ENCODE results near the gene GABRG3. TPM values are rescaled to one million over a fixed set of nuclear protein-coding genes. Genes with fewer than 3 reads are reported as not detected.

The GABRG3 gene
- polyA plus RNA-seq, 1 donor: 0.57 TPM

GRCh38 chr15:27037501-27037900 is 66.5 kb downstream of the GABRG3 start:
- no peaks in the 10 kb centered on the region for H3K9me3 ChIP-seq (ENCODE audit: control insufficient read depth, low read depth, low read length)
- H3K4me3 ChIP-seq (ENCODE audit: low read length): no peak overlapping the region
- no peaks in the 10 kb centered on the region for H3K36me3 ChIP-seq (ENCODE audit: control insufficient read depth, insufficient read depth, low read length)
- no peak overlapping the region for H3K27ac ChIP-seq (ENCODE audit: low read length)
- peaks cover 27% of the 10 kb centered on the region for H3K4me1 ChIP-seq (ENCODE audit: control insufficient read depth, insufficient read depth, low read length)
- DNase-seq: peak; percentile 68 to 88
- H3K27me3 ChIP-seq (ENCODE audit: control insufficient read depth, insufficient read depth, low read length): no peaks in the 10 kb centered on the region
- WGBS (ENCODE audit: insufficient coverage, low lambda C conversion rate): no CpG with 5 or more reads among the region's 2 CpGs

GRCh38 chr15:27039152-27039551 is 68.2 kb downstream of the GABRG3 start:
- no peak for DNase-seq
- no CpG with 5 or more reads among the region's 3 CpGs for WGBS (ENCODE audit: insufficient coverage, low lambda C conversion rate)
- H3K9me3 ChIP-seq (ENCODE audit: control insufficient read depth, low read depth, low read length): no peaks in the 10 kb centered on the region

GRCh38 chr15:27042230-27042629 is 71.2 kb downstream of the GABRG3 start:
- Histone ChIP-seq H3K36me3 (ENCODE audit: control insufficient read depth, insufficient read depth, low read length) (no peaks in the 10 kb centered on the region), H3K4me3 (ENCODE audit: low read length) (no peak overlapping the region), H3K27me3 (ENCODE audit: control insufficient read depth, insufficient read depth, low read length) (no peaks in the 10 kb centered on the region), H3K27ac (ENCODE audit: low read length) (no peak overlapping the region), H3K4me1 (ENCODE audit: control insufficient read depth, insufficient read depth, low read length) (peaks cover 16% of the 10 kb centered on the region), H3K9me3 (ENCODE audit: control insufficient read depth, low read depth, low read length) (no peaks in the 10 kb centered on the region)
- DNase-seq: no peak
- WGBS (ENCODE audit: insufficient coverage, low lambda C conversion rate): no CpG with 5 or more reads among the region's 13 CpGs

More at GRCh38 chr15:27039152-27039551, 68.2 kb downstream of the GABRG3 start:
- Histone ChIP-seq H3K27ac (ENCODE audit: low read length) (no peak overlapping the region), H3K4me3 (ENCODE audit: low read length) (no peak overlapping the region), H3K27me3 (ENCODE audit: control insufficient read depth, insufficient read depth, low read length) (no peaks in the 10 kb centered on the region), H3K4me1 (ENCODE audit: control insufficient read depth, insufficient read depth, low read length) (peaks cover 27% of the 10 kb centered on the region), H3K36me3 (ENCODE audit: control insufficient read depth, insufficient read depth, low read length) (no peaks in the 10 kb centered on the region)

- Histone ChIP-seq H3K9me3 (ENCODE audit: control insufficient read depth, low read depth, low read length) (no peaks in the 10 kb centered on the region), H3K36me3 (ENCODE audit: control insufficient read depth, insufficient read depth, low read length) (no peaks in the 10 kb centered on the region), H3K4me1 (ENCODE audit: control insufficient read depth, insufficient read depth, low read length) (peaks cover 15% of the 10 kb centered on the region), H3K27me3 (ENCODE audit: control insufficient read depth, insufficient read depth, low read length) (no peaks in the 10 kb centered on the region), H3K4me3 (ENCODE audit: low read length) (no peak overlapping the region), H3K27ac (ENCODE audit: low read length) (no peak overlapping the region)
- no peak for DNase-seq
- WGBS (ENCODE audit: insufficient coverage, low lambda C conversion rate): no CpG with 5 or more reads among the region's 6 CpGs
Measured at GRCh38 chr15:27042646-27043045, 71.7 kb downstream of the GABRG3 start.

GRCh38 chr15:27043770-27044169 is 72.8 kb downstream of the GABRG3 start:
- peaks cover 5% of the 10 kb centered on the region for H3K4me1 ChIP-seq (ENCODE audit: control insufficient read depth, insufficient read depth, low read length)
- H3K4me3 ChIP-seq (ENCODE audit: low read length): no peak overlapping the region
- H3K27ac ChIP-seq (ENCODE audit: low read length): no peak overlapping the region
- no CpG with 5 or more reads among the region's 6 CpGs for WGBS (ENCODE audit: insufficient coverage, low lambda C conversion rate)
- no peaks in the 10 kb centered on the region for H3K9me3 ChIP-seq (ENCODE audit: control insufficient read depth, low read depth, low read length)
- H3K36me3 ChIP-seq (ENCODE audit: control insufficient read depth, insufficient read depth, low read length): no peaks in the 10 kb centered on the region
- no peaks in the 10 kb centered on the region for H3K27me3 ChIP-seq (ENCODE audit: control insufficient read depth, insufficient read depth, low read length)
- DNase-seq: no peak

- DNase-seq: no peak
- H3K4me3 ChIP-seq (ENCODE audit: low read length): no peak overlapping the region
- no peak overlapping the region for H3K27ac ChIP-seq (ENCODE audit: low read length)
- H3K4me1 ChIP-seq (ENCODE audit: control insufficient read depth, insufficient read depth, low read length): no peaks in the 10 kb centered on the region
- H3K9me3 ChIP-seq (ENCODE audit: control insufficient read depth, low read depth, low read length): no peaks in the 10 kb centered on the region
- 80% methylated on average over 7 of the region's 16 CpGs for WGBS (ENCODE audit: insufficient coverage, low lambda C conversion rate)
- no peaks in the 10 kb centered on the region for H3K27me3 ChIP-seq (ENCODE audit: control insufficient read depth, insufficient read depth, low read length)
- H3K36me3 ChIP-seq (ENCODE audit: control insufficient read depth, insufficient read depth, low read length): no peaks in the 10 kb centered on the region
Measured at GRCh38 chr15:27045796-27046195, 74.8 kb downstream of the GABRG3 start.

GRCh38 chr15:27046880-27047279 is 75.9 kb downstream of the GABRG3 start:
- DNase-seq: no peak
- Histone ChIP-seq H3K9me3 (ENCODE audit: control insufficient read depth, low read depth, low read length) (no peaks in the 10 kb centered on the region), H3K27ac (ENCODE audit: low read length) (no peak overlapping the region), H3K36me3 (ENCODE audit: control insufficient read depth, insufficient read depth, low read length) (no peaks in the 10 kb centered on the region), H3K27me3 (ENCODE audit: control insufficient read depth, insufficient read depth, low read length) (no peaks in the 10 kb centered on the region), H3K4me3 (ENCODE audit: low read length) (no peak overlapping the region), H3K4me1 (ENCODE audit: control insufficient read depth, insufficient read depth, low read length) (no peaks in the 10 kb centered on the region)
- no CpG with 5 or more reads among the region's 3 CpGs for WGBS (ENCODE audit: insufficient coverage, low lambda C conversion rate)

GRCh38 chr15:27050163-27050562 is 79.2 kb downstream of the GABRG3 start:
- no peak overlapping the region for H3K4me3 ChIP-seq (ENCODE audit: low read length)
- H3K27ac ChIP-seq (ENCODE audit: low read length): peak overlapping the region; percentile 71
- H3K9me3 ChIP-seq (ENCODE audit: control insufficient read depth, low read depth, low read length): no peaks in the 10 kb centered on the region
- peak in 1 of 2 donors; percentile 56 for DNase-seq
- H3K36me3 ChIP-seq (ENCODE audit: control insufficient read depth, insufficient read depth, low read length): no peaks in the 10 kb centered on the region
- H3K4me1 ChIP-seq (ENCODE audit: control insufficient read depth, insufficient read depth, low read length): no peaks in the 10 kb centered on the region
- no peaks in the 10 kb centered on the region for H3K27me3 ChIP-seq (ENCODE audit: control insufficient read depth, insufficient read depth, low read length)
- no CpG with 5 or more reads among the region's 4 CpGs for WGBS (ENCODE audit: insufficient coverage, low lambda C conversion rate)

GRCh38 chr15:27054426-27054825 is 83.4 kb downstream of the GABRG3 start:
- no peak for DNase-seq
- no peaks in the 10 kb centered on the region for H3K9me3 ChIP-seq (ENCODE audit: control insufficient read depth, low read depth, low read length)
- WGBS (ENCODE audit: insufficient coverage, low lambda C conversion rate): no CpG with 5 or more reads among the region's 10 CpGs
- no peak overlapping the region for H3K27ac ChIP-seq (ENCODE audit: low read length)
- H3K36me3 ChIP-seq (ENCODE audit: control insufficient read depth, insufficient read depth, low read length): no peaks in the 10 kb centered on the region
- H3K4me3 ChIP-seq (ENCODE audit: low read length): no peak overlapping the region
- H3K4me1 ChIP-seq (ENCODE audit: control insufficient read depth, insufficient read depth, low read length): no peaks in the 10 kb centered on the region
- no peaks in the 10 kb centered on the region for H3K27me3 ChIP-seq (ENCODE audit: control insufficient read depth, insufficient read depth, low read length)

- Histone ChIP-seq H3K36me3 (ENCODE audit: control insufficient read depth, insufficient read depth, low read length) (no peaks in the 10 kb centered on the region), H3K4me1 (ENCODE audit: control insufficient read depth, insufficient read depth, low read length) (no peaks in the 10 kb centered on the region), H3K9me3 (ENCODE audit: control insufficient read depth, low read depth, low read length) (no peaks in the 10 kb centered on the region), H3K27ac (ENCODE audit: low read length) (no peak overlapping the region), H3K27me3 (ENCODE audit: control insufficient read depth, insufficient read depth, low read length) (no peaks in the 10 kb centered on the region), H3K4me3 (ENCODE audit: low read length) (no peak overlapping the region)
- WGBS (ENCODE audit: insufficient coverage, low lambda C conversion rate): 83% methylated on average over 1 of the region's 14 CpGs
- no peak for DNase-seq
Measured at GRCh38 chr15:27057904-27058645, 87.1 kb downstream of the GABRG3 start.

- Histone ChIP-seq H3K4me3 (ENCODE audit: low read length) (no peak overlapping the region), H3K27ac (ENCODE audit: low read length) (no peak overlapping the region), H3K36me3 (ENCODE audit: control insufficient read depth, insufficient read depth, low read length) (no peaks in the 10 kb centered on the region), H3K27me3 (ENCODE audit: control insufficient read depth, insufficient read depth, low read length) (no peaks in the 10 kb centered on the region), H3K4me1 (ENCODE audit: control insufficient read depth, insufficient read depth, low read length) (no peaks in the 10 kb centered on the region), H3K9me3 (ENCODE audit: control insufficient read depth, low read depth, low read length) (no peaks in the 10 kb centered on the region)
- WGBS (ENCODE audit: insufficient coverage, low lambda C conversion rate): no CpG with 5 or more reads among the region's 2 CpGs
- no peak for DNase-seq
Measured at GRCh38 chr15:27058939-27059338, 88.0 kb downstream of the GABRG3 start.

Data from large intestine (tissue), 3 donors.